Right renal cortex interstitium (tissue), 3 donors: ENCODE measurements around the gene SEMA3G. TPM values are rescaled to one million over a fixed set of nuclear protein-coding genes. Genes with fewer than 3 reads are reported as not detected.

Experiments used
- DNase-seq, 3 donors: peaks; one replicate each; pipeline ENCODE4 v3.0.0-alpha.2; 2013; ENCODE audit warnings: low read depth in 3 of 3, low spot score in 2 of 3
- polyA plus RNA-seq, 3 donors: library from polyadenylated mRNA; unstranded; fragments of 120-200 nt; gene quantifications; one replicate each; pipeline ENCODE4 v1.2.1, GENCODE V29; 2013; ENCODE audit not compliant: insufficient read length in 3 of 3

SEMA3G gene
- polyA plus RNA-seq, 3 donors: 27.2 to 31.3 (median 29.1) TPM

DNA sequence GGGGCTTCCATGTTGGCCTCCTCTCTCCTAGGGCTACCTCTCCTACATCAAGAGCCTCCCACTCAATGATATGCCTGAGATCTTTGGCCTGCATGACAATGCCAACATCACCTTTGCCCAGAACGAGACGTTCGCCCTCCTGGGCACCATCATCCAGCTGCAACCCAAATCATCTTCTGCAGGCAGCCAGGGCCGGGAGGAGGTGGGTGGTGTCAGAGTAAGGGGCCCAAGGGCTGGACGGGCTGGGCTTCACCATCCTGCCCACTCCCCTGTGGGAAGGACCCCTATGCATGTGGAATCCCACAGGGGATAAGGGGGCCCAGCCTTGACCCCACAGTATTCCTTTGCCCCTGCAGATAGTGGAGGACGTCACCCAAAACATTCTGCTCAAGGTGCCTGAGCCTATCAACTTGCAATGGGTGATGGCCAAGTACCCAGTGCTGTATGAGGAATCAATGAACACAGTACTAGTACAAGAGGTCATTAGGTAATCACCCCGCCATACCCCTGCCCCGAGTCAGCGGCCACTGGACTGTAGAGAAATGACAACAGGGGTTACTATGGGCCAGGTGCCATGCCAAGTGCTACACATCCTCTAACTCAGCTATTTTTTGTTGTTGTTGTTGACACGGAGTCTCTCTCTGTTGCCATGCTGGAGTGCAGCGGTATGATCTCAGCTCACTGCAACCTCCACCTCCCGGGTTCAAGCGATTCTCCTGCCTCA lies 47.1 kb downstream of the SEMA3G start:
- DNase-seq: no peak

- DNase-seq: no peak
Observed at GRCh38 chr3:52396907-52397591, 47.9 kb downstream of the SEMA3G start.

- no peak for DNase-seq
Observed at GRCh38 chr3:52396011-52396906, 48.6 kb downstream of the SEMA3G start.

DNA sequence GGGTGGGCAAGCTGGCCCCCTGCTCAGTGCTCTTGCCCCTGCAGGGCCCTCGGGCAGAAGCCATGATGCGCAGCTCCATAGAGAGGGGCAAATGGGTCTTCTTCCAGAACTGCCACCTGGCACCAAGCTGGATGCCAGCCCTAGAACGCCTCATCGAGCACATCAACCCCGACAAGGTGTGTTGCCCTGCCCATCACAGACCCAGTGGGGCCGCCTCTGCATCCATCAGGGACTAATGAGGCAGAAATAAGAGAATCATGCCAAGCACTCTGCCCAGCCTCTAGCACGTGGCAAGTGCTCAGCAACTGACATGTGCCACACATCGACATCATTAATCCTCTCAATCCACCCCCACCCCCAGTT lies 49.4 kb downstream of the SEMA3G start:
- DNase-seq: no peak

- DNase-seq: no peak
Observed at GRCh38 chr3:52394751-52395502, 50.0 kb downstream of the SEMA3G start.

DNA sequence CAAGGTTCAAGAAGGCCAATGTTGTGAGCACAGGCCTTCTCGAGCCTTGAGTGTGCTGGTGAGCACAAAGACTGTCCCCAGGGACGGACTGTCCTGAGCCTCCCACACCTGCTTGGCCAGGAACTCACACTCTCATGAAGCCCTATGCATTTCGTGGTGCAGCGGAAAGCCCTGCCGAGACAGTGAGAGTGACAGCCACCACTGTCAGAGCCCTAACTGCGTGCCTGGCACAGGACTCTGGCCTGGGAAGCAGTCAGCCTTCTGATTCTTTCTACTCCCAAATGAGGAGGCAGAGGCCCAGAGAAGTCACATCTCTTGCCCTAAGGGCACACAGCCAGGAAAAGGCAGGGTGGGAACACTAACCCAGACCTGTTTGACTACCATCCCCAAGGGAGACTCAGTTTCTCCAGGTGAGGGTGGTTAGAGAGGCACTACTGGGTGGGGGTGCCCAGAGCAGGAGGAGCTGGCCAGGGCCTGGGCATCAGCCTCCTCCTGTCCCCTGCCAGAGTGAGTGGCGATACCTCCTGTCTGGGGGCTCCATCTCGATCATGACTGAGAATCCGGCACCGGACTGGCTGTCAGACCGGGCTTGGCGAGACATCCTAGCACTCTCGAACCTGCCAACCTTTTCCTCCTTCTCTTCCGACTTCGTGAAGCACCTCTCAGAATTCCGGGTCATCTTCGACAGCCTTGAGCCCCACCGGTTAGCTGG lies 50.8 kb downstream of the SEMA3G start:
- no peak for DNase-seq

DNA sequence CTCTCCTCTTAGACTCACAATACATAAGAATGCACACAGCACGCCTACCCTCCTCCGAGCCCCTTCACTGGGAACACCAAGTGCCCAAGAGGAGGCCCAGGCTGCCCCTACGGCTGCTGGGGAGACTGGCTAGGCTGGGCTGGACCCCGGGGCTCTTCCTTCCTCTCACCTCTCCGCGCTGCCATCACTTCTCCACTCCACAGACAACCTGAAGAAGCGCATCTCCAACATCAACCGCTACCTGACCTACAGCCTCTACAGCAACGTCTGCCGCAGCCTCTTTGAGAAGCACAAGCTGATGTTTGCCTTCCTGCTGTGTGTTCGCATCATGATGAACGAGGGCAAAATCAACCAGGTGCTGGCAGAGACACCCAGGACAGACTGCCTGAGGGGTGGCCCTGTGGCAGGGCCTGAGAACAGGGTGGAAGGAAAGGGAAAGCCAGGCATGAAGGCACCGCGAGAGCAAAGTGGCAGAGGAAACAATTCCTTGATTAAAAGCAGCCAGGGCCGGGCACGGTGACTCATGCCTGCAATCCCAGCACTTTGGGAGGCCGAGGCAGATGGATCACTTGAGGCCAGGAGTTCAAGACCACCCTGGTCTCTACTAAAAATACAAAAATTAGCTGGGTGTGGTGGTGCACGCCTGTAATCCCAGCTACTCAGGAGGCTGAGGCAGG lies 51.6 kb downstream of the SEMA3G start:
- no peak for DNase-seq

- DNase-seq: no peak
Observed at GRCh38 chr3:52392216-52392930, 52.5 kb downstream of the SEMA3G start.

- DNase-seq: no peak
Observed at GRCh38 chr3:52391096-52391495, 53.8 kb downstream of the SEMA3G start.

DNA sequence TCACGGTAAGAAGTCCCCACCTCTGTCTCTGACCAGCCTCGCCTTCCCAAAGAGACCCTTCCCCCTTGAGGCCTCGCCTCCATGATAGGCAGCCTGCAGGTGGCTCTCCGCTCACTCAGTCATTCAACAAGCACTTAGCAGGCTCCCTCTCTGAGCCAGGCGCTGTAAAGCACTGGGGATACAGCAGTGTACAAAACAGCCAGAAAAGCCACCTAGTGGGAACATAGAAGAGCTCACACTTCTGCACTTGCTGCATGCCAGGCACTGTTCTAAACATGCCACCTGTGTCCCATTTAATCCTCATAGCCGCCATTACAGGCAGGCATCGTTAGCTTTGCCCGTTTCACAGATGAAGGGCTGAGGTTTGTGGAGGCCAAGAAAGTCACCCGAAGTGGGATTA lies 56.0 kb downstream of the SEMA3G start:
- no peak for DNase-seq

DNA sequence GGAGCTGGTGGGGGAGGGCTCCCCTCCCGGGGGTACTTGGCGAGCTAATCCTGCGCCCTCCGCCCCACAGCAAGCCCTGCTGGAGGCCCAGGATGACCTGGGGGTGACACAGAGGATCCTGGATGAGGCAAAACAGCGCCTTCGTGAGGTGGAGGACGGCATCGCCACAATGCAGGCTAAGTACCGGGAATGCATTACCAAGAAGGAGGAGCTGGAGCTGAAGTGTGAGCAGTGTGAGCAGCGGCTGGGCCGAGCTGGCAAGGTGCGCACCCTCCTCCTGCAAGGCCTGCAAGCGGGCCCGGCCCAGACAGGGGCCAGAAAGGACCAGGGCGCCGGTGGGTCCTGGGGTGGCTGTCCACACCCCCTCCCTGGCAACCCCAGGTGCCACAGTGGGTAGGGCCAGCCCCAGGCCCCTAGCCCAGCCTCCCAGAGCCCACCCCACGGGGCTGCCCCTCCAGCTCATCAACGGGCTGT lies 56.5 kb downstream of the SEMA3G start:
- DNase-seq: no peak

DNA sequence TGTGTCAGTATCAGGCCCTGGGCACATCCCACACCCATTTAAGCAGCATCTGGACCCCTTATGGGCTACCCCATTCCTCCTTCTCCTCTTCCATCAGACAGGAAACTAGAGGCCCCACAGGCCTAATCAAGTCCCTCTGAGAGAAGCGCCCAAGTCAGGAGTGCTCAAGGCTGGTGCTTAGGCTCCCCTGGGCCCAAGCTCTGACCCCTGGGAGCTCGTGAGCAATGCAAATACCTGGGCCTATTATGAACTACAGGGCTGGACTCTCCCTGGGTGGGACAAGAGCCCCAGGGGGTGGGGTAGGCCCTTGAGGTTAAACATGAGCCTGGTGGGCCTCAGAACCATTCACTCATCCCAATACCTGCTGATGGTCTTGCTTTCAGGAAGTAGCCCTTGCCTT lies 57.4 kb downstream of the SEMA3G start:
- no peak for DNase-seq

GRCh38 chr3:52385157-52385556 lies 59.7 kb downstream of the SEMA3G start:
- DNase-seq: peak in 1 of 3 donors; percentile 41

DNA sequence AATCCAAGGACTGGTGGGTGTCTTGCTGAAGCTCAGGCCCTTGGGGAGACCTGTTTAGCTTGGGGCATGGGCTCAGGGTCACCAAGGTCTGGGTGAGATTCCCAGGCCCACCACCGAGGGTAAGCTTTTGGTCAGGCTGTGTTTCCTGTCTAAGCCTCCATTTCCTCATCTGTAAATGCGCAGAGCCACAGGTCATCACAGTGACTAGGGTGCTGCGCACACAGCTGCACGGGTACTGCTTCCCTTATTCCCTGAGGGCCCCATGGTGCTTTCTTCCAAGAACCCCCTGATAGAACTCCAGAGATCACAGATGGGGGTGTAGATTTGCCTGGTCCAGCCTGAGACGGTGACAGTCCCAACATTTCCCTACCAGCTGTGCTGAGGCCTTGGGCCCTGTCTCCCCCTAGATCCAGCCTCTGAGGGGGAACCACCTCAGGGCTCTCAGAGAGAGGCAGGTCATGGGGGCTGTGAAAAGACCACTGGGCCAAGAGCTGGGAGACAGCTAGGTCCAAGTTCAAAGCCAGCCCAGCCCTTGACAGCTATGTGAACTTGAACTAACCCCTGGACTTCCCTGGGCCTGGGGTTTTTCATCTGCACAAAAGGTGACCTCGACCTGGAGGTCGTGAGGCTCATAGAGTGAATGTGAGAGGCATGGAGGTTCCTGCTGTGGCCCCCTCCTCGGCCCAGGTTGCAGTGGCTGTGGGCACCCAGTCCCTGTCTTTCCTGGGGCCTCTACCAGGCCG lies 60.7 kb downstream of the SEMA3G start:
- no peak for DNase-seq

- no peak for DNase-seq
Observed at GRCh38 chr3:52383446-52383845, 61.5 kb downstream of the SEMA3G start.
